Trophoblast cell (in vitro differentiated cells and primary cell): ENCODE results near the gene IQCF6.
"Not testable (repeated sequence)": the region's sequence is repeated elsewhere in the genome, so short reads cannot be mapped to it uniquely, and the experiment has no call there.

ENCODE experiments used
- DNase-seq, 2 donors: peaks; one replicate each; pipeline ENCODE4 v3.0.0-alpha.2; 2016
- H2AFZ ChIP-seq: 2 replicates; pipeline ENCODE4 v1.6.1; 2013; ENCODE audit warnings: low read length, moderate library complexity, mild to moderate bottlenecking; ENCODE audit not compliant: insufficient read depth, poor library complexity
- H2AK5ac ChIP-seq: 2 replicates; pipeline ENCODE4 v1.6.1; 2013; ENCODE audit warnings: mild to moderate bottlenecking, low read length
- H2BK120ac ChIP-seq: 2 replicates; pipeline ENCODE4 v1.6.1; 2013; ENCODE audit warnings: low read length, mild to moderate bottlenecking, moderate library complexity; ENCODE audit not compliant: insufficient read depth, poor library complexity
- H2BK12ac ChIP-seq: 2 replicates; pipeline ENCODE4 v1.6.1; 2013; ENCODE audit warnings: mild to moderate bottlenecking, low read length, moderate library complexity
- H2BK5ac ChIP-seq: 2 replicates; pipeline ENCODE4 v1.6.1; 2013; ENCODE audit warnings: low read length, low read depth, moderate library complexity, mild to moderate bottlenecking; ENCODE audit not compliant: poor library complexity
- H3K14ac ChIP-seq: 2 replicates; pipeline ENCODE4 v1.6.1; 2013; ENCODE audit warnings: mild to moderate bottlenecking, low read length
- H3K18ac ChIP-seq: 2 replicates; pipeline ENCODE4 v1.6.1; 2013; ENCODE audit warnings: mild to moderate bottlenecking, low read length
- H3K23ac ChIP-seq: 2 replicates; pipeline ENCODE4 v1.6.1; 2013; ENCODE audit warnings: low read length
- H3K27ac ChIP-seq: 2 replicates; pipeline ENCODE4 v1.5.1; 2013; ENCODE audit warnings: low read depth, mild to moderate bottlenecking, inconsistent platforms, low read length, moderate library complexity
- H3K27me3 ChIP-seq: 2 replicates; pipeline ENCODE4 v1.6.1; 2013; ENCODE audit warnings: inconsistent platforms, mild to moderate bottlenecking, low read length, moderate library complexity; ENCODE audit not compliant: insufficient read depth
- H3K36me3 ChIP-seq, 2 experiments: 1 replicate in 1 of 2; 2 replicates in 1 of 2; pipeline ENCODE4 v1.6.1; 2013; ENCODE audit warnings: low read length in 2 of 2, mild to moderate bottlenecking in 2 of 2, moderate library complexity in 1 of 2; ENCODE audit not compliant: insufficient read depth in 2 of 2, control insufficient read depth in 1 of 2
- H3K4ac ChIP-seq: 2 replicates; pipeline ENCODE4 v1.6.1; 2013; ENCODE audit warnings: low read depth, mild to moderate bottlenecking, low read length, moderate library complexity
- H3K4me1 ChIP-seq, 2 experiments: 1 replicate in 1 of 2; 2 replicates in 1 of 2; pipeline ENCODE4 v1.6.1; 2013; ENCODE audit warnings: low read length in 2 of 2, mild to moderate bottlenecking in 2 of 2, moderate library complexity in 1 of 2; ENCODE audit not compliant: insufficient read depth in 2 of 2, control insufficient read depth in 1 of 2
- H3K4me2 ChIP-seq: 2 replicates; pipeline ENCODE4 v1.6.1; 2013; ENCODE audit warnings: inconsistent platforms, mild to moderate bottlenecking, low read length, moderate library complexity
- H3K4me3 ChIP-seq: 2 replicates; pipeline ENCODE4 v1.5.1; 2013; ENCODE audit warnings: mild to moderate bottlenecking, low read depth, low read length, inconsistent platforms
- H3K79me1 ChIP-seq: one replicate; pipeline ENCODE4 v1.6.1; 2013; ENCODE audit warnings: low read length
- H3K79me2 ChIP-seq: 2 replicates; pipeline ENCODE4 v1.6.1; 2013; ENCODE audit warnings: low read length, mild to moderate bottlenecking; ENCODE audit not compliant: control insufficient read depth, insufficient read depth, poor library complexity
- H3K9ac ChIP-seq: 2 replicates; pipeline ENCODE4 v1.6.1; 2013; ENCODE audit warnings: mild to moderate bottlenecking, low read length
- H3K9me3 ChIP-seq: 2 replicates; pipeline ENCODE4 v1.6.1; 2013; ENCODE audit warnings: low read depth, mild to moderate bottlenecking, control low read depth, inconsistent platforms, low read length; ENCODE audit not compliant: insufficient read depth
- H4K12ac ChIP-seq: 2 replicates; pipeline ENCODE4 v1.6.1; 2013; ENCODE audit warnings: low read depth, mild to moderate bottlenecking, low read length, moderate library complexity
- H4K8ac ChIP-seq: 2 replicates; pipeline ENCODE4 v1.6.1; 2013; ENCODE audit warnings: low read depth, mild to moderate bottlenecking, low read length, moderate library complexity
- H4K91ac ChIP-seq: one replicate; pipeline ENCODE4 v1.6.1; 2013; ENCODE audit warnings: low read depth, mild to moderate bottlenecking, low read length, moderate library complexity
- WGBS: extraction: QIAGEN DNeasy Blood & Tissue Kit; methylation state at CpG from one replicate; pipeline ENCODE4 v1.1.7; 2013; ENCODE audit warnings: missing lambda C conversion rate; ENCODE audit not compliant: insufficient read length, insufficient coverage; ENCODE audit errors: extremely low coverage; 5-methylcytosine and 5-hydroxymethylcytosine counted together

The IQCF6 gene

DNA sequence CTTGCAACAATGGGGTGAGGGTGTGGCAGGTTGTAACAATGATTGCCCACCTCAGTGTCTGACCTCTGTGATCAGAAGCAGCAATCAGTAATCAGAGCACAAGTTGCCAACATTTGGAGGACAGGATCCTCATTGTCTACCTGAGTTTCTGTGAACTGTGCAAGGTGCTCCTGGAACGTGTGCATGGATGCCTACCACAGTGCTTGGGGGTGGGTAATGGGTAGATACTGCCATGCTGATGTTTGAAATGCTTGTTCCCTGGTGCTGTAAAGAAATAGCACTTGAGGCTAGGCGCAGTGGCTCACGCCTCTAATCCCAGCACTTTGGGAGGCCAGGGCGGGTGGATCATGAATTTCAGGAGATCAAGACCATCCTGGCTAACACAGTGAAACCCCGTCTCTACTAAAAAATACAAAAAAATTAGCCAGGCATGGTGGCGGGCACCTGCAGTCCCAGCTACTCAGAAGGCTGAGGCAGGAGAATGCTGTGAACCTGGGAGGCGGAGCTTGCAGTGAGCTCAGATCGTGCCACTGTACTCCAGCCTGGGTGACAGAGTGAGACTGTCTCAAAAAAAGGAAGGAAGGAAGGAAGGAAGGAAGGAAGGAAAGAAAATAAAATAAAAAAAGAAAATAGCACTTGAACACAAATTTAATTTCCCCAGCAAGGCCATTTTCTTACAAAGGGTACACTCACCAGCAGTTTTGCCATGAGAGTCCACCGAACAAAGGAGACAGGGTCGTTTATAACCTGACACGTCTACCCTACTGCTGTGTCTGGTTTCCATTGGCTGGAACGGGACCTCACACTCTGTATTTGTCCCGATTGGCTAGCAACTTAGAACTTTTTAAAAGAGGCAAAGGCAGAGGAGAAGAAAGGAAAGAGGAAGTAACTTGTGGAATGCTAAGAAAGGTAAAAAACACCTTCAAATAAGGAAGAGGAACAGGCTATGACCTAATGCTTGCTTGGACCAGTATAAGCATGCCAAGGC, 25.0 kb downstream of the IQCF6 start:
- H2AFZ ChIP-seq, H2BK120ac ChIP-seq, H2AK5ac ChIP-seq, H3K23ac ChIP-seq, H2BK12ac ChIP-seq, H3K9me3 ChIP-seq, H3K4me3 ChIP-seq, H3K18ac ChIP-seq, H3K14ac ChIP-seq, H4K12ac ChIP-seq, H3K79me1 ChIP-seq, H3K79me2 ChIP-seq, H3K4me1 ChIP-seq, H2BK5ac ChIP-seq, H3K27ac ChIP-seq, H3K36me3 ChIP-seq, DNase-seq, H3K9ac ChIP-seq, H4K91ac ChIP-seq, H3K27me3 ChIP-seq, H3K4me2 ChIP-seq, H4K8ac ChIP-seq, H3K4ac ChIP-seq: not testable (repeated sequence)
- no CpG with 5 or more reads among the region's 13 CpGs for WGBS

DNA sequence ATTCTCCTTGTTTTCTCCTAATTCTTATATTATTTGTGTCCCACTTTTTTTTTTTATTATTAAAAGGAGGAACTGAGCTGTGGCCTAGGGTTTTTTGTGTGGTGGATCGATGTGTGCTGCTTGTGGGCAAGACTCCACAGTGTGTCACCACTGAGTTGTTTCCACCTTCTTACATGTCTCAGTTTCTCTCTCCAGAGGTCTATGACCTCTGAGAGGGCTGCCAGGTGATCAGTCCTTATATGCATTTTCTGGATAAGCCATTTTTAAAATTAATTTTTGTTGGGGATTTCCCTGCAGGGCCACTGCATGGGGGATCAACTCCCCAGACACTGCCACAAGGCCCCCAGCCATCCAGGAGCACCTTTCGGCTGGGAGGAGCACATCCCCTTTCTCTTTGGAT, 27.8 kb downstream of the IQCF6 start:
- WGBS: no CpG with 5 or more reads among the region's 2 CpGs
- Histone ChIP-seq H3K79me1 (no peaks in the 10 kb centered on the region), H3K79me2 (no peaks in the 10 kb centered on the region), H2BK120ac (no peak overlapping the region), H3K9ac (no peak overlapping the region), H3K4me1 (no peaks in the 10 kb centered on the region), H3K4me2 (no peak overlapping the region), H3K23ac (no peak overlapping the region), H3K4me3 (no peak overlapping the region), H3K18ac (no peak overlapping the region), H3K4ac (no peak overlapping the region), H2BK5ac (no peak overlapping the region), H3K36me3 (no peaks in the 10 kb centered on the region), H3K9me3 (peaks cover 2% of the 10 kb centered on the region), H2BK12ac (no peak overlapping the region), H3K27ac (no peak overlapping the region), H2AK5ac (no peak overlapping the region), H2AFZ (no peak overlapping the region), H4K12ac (no peak overlapping the region), H3K14ac (no peak overlapping the region), H3K27me3 (no peaks in the 10 kb centered on the region), H4K91ac (no peak overlapping the region), H4K8ac (no peak overlapping the region)
- no peak for DNase-seq

DNA sequence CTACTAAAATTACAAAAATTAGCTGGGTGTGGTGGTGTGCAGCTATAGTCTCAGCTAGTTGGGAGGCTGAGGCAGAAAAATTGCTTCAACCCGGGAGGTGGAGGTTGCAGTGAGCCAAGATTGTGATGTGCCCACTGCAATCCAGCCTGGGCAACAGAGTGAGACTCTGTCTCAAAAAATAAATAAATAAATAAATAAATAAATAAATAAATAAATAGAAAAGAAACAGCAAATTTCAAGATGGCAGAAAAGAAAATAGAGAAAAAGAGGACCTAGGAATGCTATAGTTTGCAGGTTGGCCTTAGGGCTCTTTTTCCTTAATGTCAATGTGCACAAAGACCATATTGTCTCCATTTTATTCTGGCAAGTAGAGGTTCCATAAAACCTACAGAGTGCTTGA, 28.2 kb downstream of the IQCF6 start:
- Histone ChIP-seq H3K9ac (no peak overlapping the region), H3K4me3 (no peak overlapping the region), H2BK12ac (no peak overlapping the region), H3K36me3 (no peaks in the 10 kb centered on the region), H4K8ac (no peak overlapping the region), H2AFZ (no peak overlapping the region), H3K27ac (no peak overlapping the region), H2BK120ac (no peak overlapping the region), H4K91ac (no peak overlapping the region), H3K18ac (no peak overlapping the region), H2AK5ac (no peak overlapping the region), H3K79me1 (no peaks in the 10 kb centered on the region), H3K4me1 (no peaks in the 10 kb centered on the region), H2BK5ac (no peak overlapping the region), H3K27me3 (no peaks in the 10 kb centered on the region), H3K14ac (no peak overlapping the region), H3K79me2 (no peaks in the 10 kb centered on the region), H4K12ac (no peak overlapping the region), H3K23ac (no peak overlapping the region), H3K9me3 (peaks cover 2% of the 10 kb centered on the region), H3K4ac (no peak overlapping the region), H3K4me2 (no peak overlapping the region)
- no CpG with 5 or more reads among the region's 1 CpG for WGBS
- no peak for DNase-seq

DNA sequence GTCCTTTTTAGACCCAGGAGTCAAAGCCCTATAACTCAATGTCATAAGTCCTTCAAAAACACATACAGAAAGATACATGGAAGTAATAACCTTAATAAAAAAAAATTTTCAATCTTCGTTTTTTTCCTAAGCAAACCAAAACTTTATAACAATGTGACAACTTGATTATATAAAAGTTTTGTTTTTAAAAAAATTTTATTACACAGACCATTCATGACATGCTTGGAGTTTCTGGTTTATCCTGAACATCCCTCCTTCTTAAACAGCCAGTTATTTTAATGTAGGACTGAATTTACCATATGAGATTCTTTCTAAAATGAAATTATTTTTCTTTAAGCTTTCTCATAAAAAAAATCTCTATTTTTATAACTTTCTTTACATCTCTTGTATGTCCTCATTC, 30.7 kb downstream of the IQCF6 start:
- no CpG with 5 or more reads among the region's 1 CpG for WGBS
- H3K4ac ChIP-seq: no peak overlapping the region

More for the DNA sequence above, 30.7 kb downstream of the IQCF6 start:
- H2AFZ ChIP-seq: no peak overlapping the region
- H3K79me2 ChIP-seq: no peaks in the 10 kb centered on the region
- no peaks in the 10 kb centered on the region for H3K27me3 ChIP-seq
- DNase-seq: no peak
- H3K14ac ChIP-seq: no peak overlapping the region
- no peak overlapping the region for H2BK120ac ChIP-seq
- no peak overlapping the region for H2BK5ac ChIP-seq
- no peak overlapping the region for H4K91ac ChIP-seq
- H3K27ac ChIP-seq: no peak overlapping the region
- no peak overlapping the region for H3K4me3 ChIP-seq
- H3K23ac ChIP-seq: no peak overlapping the region
- no peak overlapping the region for H2AK5ac ChIP-seq
- no peak overlapping the region for H4K12ac ChIP-seq
- H3K4me2 ChIP-seq: no peak overlapping the region
- H3K9ac ChIP-seq: no peak overlapping the region
- no peak overlapping the region for H2BK12ac ChIP-seq
- no peaks in the 10 kb centered on the region for H3K79me1 ChIP-seq
- H3K4me1 ChIP-seq: no peaks in the 10 kb centered on the region
- no peak overlapping the region for H4K8ac ChIP-seq
- H3K9me3 ChIP-seq: no peaks in the 10 kb centered on the region
- no peaks in the 10 kb centered on the region for H3K36me3 ChIP-seq
- no peak overlapping the region for H3K18ac ChIP-seq
